ENCODE measurements around the gene CD22. TPM values are rescaled to one million over a fixed set of nuclear protein-coding genes. Genes with fewer than 3 reads are reported as not detected.

CD22 gene
- total and polyA plus RNA-seq, 10 of the 15 experiments (the other 5 are each of a cell fraction or from before 2014, with no cell fraction given), result 23.0 to 344 (median 181) TPM

GRCh38 chr19:35347930-35348298 is 18.9 kb downstream of the CD22 start (continued):
- TF ChIP-seq GATAD2B (conservative IDR thresholded peaks at IDR 0.05; ENCODE audit: low read depth), result no peak
- TF ChIP-seq YBX1 (IDR thresholded peaks at IDR 0.05), result no peak
- TF ChIP-seq CBFB (IDR thresholded peaks at IDR 0.05; ENCODE audit: low read depth), result no peak
- TF ChIP-seq E2F8 (IDR thresholded peaks at IDR 0.05; ENCODE audit: low read depth, partially characterized antibody), result peak; percentile 40
- TF ChIP-seq BHLHE40 (IDR thresholded peaks at IDR 0.05; ENCODE audit: borderline replicate concordance in 1 of 2, low read depth in 2 of 2, low read length in 1 of 2), result peak in 1 of 2 experiments; percentile 2; a peak in 1 of 4 replicates
- TF ChIP-seq NKRF (conservative IDR thresholded peaks at IDR 0.05), result no peak
- peak; percentile 4 for TF ChIP-seq BCL3 (IDR thresholded peaks at IDR 0.05; ENCODE audit: borderline replicate concordance, insufficient read depth, low read depth, low read length, poor library complexity, severe bottlenecking)
- no peak for TF ChIP-seq KLF5 (IDR thresholded peaks at IDR 0.05; ENCODE audit: partially characterized antibody)
